SH-SY5Y (cell line): ENCODE results near the gene TOP2B.

Experiments
- GATA2 ChIP-seq: IDR thresholded peaks from 2 replicates; pipeline ENCODE4 v1.6.1; 2011; ENCODE audit warnings: mild to moderate bottlenecking, low read depth, low read length
- GATA3 ChIP-seq: IDR thresholded peaks from 2 replicates; pipeline ENCODE4 v1.6.1; 2011; ENCODE audit warnings: low read depth, mild to moderate bottlenecking, low read length, moderate library complexity

TOP2B gene

DNA sequence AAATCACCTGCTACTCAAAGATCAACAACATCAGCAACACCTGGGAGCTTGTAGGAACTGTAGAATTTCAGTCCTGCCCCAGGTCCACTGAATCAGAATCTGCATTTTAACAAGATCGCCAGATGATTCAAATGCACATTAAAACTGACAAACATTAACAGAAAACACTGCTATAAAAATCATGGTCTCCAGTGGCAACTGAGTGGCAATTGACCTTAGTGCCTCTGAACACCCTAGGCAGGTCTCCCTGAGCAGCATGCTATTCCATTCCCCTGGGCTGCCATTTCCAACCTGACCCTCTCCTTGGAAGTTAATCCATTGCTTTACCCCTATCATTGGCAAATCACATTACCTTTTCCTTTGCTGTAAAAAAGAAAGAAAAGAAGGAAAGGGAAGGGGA lies 23.0 kb upstream of the TOP2B start:
- TF ChIP-seq GATA3 (no peak), GATA2 (no peak)

DNA sequence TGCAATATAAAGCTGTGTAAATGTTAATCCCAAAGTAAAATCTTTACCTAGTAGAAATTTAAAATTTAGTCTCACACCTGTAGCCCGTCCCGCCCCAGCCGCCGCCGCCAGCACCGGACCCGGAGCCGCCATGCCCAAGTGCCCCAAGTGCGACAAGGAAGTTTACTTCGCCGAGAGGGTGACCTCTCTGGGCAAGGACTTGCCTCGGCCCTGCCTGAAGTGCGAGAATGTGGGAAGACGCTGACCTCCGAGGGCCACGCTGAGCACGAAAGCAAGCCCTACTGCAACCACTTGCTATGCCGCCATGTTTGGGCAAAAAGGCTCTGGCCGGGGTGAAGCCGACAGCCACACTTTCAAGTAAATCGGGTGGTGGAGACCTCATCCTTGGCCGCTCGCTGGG lies 22.1 kb upstream of the TOP2B start:
- TF ChIP-seq GATA3 (no peak), GATA2 (no peak)

DNA sequence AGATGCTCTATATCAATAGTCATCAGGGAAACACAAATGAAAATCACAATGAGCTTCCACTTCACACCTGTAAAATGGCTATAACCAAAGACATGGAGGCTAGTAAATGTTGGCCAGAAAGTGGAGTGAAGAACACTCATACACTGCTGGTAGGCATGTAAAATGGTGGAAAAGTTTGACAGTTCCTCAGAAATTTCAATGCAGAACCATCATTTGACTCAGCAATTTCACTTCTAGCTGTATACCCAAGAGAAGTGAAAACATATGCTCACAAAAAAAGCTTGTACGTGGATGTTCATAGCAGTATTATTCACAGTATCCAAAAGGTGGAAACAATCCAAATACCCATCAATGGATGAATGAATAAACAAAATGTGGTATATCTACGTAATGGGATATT lies 19.2 kb upstream of the TOP2B start:
- no peak for TF ChIP-seq GATA3
- TF ChIP-seq GATA2 = no peak

DNA sequence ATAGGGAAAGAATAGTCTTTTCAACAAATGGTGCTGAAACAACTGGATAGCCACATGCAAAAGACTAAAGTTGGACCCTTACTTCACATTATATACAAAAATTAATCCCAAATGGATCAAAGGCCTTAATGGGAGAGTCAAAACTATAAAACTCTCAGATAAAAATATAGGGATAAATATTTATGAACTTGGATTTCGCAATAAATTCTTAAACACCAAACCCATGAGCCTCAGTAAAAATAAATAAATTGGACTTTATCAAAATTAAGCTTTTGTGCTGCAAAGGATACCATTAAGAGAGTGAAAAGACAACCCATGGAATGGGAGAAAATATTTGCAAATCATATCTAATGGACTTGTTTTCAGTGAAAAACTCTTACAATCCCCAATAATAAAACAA lies 18.7 kb upstream of the TOP2B start:
- TF ChIP-seq GATA3 (no peak), GATA2 (no peak)

DNA sequence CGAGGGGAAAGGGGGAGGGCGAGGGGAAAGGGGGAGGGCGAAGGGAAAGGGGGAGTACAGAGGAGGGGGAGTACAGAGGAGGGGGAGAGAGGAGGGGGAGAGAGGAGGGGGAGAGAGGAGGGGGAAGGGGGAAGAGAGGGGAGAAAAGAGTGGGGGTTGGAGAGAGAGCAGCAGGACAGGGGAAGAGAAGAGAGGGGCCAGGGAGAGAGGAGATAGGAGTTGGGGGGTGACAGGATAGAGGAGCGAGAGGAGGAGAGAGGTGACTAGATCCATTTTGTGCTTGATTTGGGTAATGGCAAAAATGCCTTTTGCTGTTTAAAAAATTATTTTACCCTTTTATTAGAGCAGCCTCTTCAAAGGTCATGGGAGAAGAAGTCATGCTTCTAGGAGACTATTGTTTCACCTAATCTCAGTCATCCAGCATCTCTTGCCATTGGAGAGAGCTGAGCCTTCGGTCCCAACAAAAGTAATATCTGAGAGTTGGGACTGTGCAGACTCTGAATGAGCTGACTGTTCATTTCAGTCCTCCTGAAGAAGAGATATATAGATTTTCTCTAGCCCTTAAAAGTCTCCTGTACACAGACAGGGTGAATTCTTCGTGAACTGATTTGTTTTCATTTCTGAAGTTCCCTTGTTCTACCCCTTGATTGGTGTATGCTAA lies 15.1 kb upstream of the TOP2B start:
- TF ChIP-seq GATA3 = no peak
- no peak for TF ChIP-seq GATA2

DNA sequence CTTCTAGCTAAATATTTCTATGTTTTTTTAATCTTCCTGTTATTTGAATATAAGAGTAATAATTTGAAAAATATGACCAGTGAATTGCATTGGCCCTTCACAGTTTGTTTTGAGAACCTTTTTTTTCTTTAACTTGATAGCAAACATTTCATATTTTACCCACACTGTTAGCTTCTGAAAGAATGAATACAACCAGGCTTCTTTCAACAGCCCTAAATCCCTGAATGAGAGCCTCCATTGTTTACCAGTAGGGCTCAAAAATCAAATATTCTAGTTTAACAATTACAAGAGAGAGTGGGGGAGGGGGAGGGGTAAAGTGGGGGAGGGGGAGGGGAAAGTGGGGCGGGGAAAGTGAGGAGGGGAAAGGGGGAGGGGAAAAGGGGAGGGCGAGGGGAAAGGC lies 14.5 kb upstream of the TOP2B start:
- no peak for TF ChIP-seq GATA2
- no peak for TF ChIP-seq GATA3

DNA sequence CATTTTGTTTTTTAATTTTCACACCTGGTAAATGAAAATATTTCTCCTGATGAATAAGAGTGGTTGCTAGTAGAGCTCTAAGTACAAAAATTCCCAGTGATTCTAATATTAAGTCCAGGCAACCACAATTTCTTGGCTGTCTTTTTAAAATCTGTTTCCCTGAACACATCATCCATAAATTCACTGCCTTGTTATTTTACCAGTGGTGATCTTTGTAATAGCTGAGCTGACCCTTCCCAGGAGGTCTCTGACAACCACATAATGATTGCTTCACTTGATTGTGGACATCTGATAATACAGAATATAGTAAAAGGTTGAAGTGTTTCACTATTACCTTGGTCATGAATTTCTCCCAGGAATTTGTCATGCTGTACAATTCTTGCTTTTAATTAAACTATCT lies 13.9 kb upstream of the TOP2B start:
- TF ChIP-seq GATA2 (no peak), GATA3 (no peak)

DNA sequence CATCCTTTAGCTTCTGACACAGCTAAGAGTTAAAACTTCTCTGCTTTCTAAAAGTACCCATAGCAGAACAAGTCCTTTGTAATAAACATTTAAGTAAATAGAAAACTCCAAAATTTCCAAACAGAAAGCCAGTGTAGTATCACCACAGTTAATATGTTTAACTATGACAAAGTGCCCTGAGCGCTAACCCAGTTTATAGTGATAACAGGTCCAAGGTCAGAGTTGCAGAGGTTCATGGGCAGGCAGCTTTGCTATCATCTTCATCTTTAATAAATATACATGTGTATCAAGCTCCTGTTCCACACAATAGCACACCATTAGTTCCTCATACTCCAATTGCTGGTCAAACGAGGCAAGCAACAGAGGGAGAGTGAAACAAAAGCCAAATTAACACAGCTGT lies 12.4 kb upstream of the TOP2B start:
- TF ChIP-seq GATA2 = no peak
- TF ChIP-seq GATA3 = no peak

DNA sequence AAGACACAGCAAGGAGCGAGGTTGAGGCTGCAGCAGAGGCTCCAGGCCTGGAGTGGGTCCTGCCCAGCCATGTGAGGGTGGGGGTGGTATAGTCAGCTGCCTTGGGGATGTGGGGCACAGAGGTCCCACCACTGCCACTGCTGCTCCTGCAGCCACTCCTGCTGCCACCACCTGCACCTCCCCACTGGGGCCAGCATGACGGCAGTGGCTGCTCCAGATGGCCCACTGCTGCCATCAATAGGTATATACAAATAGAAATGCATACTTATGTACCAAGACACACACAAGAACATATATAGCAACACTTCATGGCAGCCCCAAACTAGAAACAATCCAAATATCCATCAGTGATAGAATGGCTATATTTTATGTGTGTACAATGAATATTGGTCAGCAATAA lies 10.0 kb upstream of the TOP2B start:
- TF ChIP-seq GATA3 = no peak
- TF ChIP-seq GATA2 = no peak

DNA sequence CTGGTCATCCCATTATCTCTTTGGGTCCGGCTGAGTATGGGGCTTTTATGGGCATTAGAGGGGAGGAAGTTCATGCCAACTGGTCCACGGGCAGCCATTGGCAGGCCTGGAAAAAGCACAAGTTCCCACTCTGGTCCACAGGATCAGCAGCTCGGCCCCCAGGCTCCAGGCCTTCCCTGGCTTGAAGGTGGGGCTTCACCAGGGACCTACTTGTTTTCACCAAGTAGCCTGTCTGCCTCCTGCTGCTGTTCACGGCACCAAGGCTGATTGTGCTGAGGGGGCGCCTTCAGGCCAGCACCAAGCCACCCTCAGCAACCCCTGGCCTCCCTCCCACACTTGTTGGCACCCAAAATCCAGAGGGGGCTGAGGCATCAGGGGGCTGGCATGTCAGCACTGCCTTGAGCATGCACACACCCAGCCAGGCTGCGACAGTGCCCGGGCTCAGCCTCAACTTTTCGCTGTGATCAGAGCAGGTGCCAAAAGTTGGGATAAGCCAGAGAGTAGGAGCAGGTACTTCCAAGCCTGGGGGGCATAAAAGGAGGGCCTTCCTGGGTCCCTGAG lies 9.1 kb upstream of the TOP2B start:
- TF ChIP-seq GATA3 = no peak
- TF ChIP-seq GATA2 = no peak

DNA sequence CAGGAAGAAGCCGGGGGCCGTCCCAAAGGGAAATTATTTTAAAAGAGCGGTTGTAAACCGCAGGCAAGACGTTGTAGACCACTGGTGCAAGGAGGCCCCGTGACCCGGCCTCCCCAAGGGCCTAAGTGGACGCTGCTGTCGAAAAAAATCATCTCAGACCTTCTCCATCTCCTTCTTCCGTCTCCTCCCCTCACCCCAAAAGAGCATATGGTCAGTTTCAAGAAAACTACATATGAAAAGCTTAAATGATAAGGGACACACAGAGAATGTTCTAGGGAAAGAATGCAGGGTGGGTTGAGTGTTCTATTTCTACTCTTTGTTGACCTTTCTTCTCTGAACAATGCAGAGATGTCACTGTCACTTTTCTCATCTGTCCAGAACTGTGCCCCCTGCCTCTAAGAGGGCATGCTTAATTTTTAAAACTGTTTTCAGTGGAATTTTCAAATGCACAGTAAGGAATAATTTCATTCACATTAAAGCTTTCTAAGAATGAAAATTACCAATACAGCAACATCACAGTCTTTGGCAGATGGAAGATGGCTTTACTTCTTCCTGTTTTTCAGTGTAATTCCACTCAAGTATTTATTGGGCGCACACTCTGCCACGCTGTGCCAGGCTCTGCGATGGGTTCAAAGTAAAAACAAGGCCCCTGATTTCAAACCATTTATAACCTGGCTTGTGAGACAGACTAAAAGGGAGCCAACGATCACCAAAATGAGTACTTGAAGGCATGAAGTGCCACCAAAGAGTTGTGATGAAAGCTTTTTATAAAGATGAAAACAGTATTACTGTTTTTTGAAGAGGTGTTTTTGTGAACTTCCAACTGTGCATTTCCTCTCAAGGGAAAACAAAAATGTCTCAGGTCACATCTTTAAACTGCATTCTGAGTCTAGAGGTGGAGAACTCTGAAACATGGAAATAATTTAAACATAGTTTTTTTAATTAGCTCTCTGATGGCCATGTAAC lies 891 bp upstream of the TOP2B start:
- TF ChIP-seq GATA2 (no peak), GATA3 (no peak)

DNA sequence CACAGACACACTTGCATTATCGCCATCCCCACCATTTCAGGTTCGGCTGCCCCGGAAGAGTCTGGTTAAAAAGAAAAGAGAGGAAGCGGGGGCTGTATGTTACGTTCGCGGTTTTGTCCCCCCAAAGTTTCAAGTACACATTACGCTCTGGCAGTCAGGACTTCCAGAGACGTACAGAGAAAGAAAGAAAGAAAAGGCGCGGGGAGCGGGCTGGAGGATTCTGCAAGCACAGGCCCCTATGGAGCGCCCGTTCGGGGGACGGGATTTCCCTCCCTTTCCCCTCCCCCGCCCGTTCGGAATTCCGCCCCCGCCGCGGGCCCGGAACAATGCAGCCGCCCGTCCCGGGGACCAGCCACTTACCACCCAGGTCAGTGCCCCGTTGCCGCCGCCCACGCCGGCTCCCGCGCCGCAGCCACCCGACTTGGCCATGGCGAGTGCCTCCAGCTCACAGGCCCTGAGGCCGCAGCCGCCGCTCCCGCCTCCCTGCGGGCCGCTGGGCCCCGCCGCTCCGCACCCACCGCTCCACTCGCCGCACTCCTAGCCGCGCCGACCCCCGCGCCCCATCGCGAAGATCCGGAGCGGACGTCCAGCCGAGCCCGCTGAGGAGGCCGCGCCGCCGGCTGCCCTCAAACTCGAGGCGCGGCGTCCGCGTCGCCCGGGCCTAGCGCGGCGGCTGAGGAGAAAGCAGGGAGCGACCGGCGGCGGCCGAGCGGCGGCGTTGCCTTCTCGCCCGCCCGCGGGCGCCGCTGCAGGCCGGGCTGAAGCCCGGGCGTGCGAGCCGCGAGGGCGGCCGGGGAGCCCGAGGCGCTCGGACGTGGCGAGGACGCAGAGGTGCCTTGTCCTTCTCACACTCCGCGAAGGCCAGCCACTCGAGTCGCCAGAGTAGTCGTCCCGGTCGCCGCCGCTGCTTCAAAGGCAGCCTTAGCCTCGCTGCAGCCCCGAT lies 567 bp downstream of the TOP2B start:
- TF ChIP-seq GATA2 (no peak), GATA3 (no peak)

DNA sequence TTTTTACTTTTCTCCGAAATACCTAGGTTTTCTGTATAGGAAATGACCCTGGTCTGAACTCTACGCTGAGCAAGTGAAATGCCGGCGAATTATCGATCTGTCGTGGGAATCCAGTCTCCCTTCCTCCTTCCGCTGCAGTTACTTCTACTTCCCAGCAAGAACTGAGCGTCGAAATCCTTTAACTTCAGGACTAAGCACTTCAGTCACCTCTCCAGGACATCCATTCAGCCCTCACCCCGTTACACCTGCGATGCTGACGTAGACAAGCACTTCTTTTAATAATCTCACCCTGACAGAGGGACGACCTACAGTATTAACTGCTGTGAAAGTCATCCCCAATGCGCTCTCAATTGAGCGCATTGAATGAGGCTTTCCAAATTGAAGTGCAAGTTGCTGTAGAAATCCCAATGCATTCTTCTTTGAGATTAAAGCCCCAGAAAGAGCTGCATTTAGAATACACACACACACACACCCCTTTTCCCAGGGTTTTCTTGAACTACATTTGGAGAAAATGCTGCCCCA lies 1.3 kb downstream of the TOP2B start:
- TF ChIP-seq GATA3 (no peak), GATA2 (no peak)
